Prostate gland (tissue), 2 donors: ENCODE data around the gene NTNG1. TPM values are rescaled to one million over a fixed set of nuclear protein-coding genes. Genes with fewer than 3 reads are reported as not detected.

ENCODE experiments used
- DNase-seq: peaks from one replicate; pipeline ENCODE4 v3.0.0-alpha.2; 2019; ENCODE audit warnings: low spot score
- H3K27ac ChIP-seq, 2 donors: fragments of 200-600 bp; sonication (generic); 2 replicates each; pipeline ENCODE4 v1.5.1; 2017 to 2019
- H3K27me3 ChIP-seq: fragments of 200-600 bp; sonication (generic); replicated peaks from 2 replicates; pipeline ENCODE4 v1.5.1; 2019; ENCODE audit not compliant: insufficient read depth
- H3K36me3 ChIP-seq, 2 donors: fragments of 200-600 bp; sonication (generic); 1 replicate in 1 of 2; 2 replicates in 1 of 2; pipeline versions ENCODE4 v1.5.1 to v1.8.1; 2017 to 2019
- H3K4me1 ChIP-seq: fragments of 200-600 bp; sonication (generic); replicated peaks from 2 replicates; pipeline ENCODE4 v1.5.1; 2019
- H3K4me3 ChIP-seq, 2 donors: fragments of 200-600 bp; sonication (generic); 2 replicates each; pipeline ENCODE4 v1.5.1; 2017 to 2019
- H3K9me3 ChIP-seq: fragments of 200-600 bp; sonication (generic); 2 replicates; pipeline ENCODE4 v1.5.1; 2017
- POLR2A ChIP-seq: fragments of 450-650 bp; IDR thresholded peaks from one replicate; pipeline ENCODE4 v1.6.1; 2016; ENCODE audit warnings: antibody characterized with exemption, mild to moderate bottlenecking
- POLR2AphosphoS5 ChIP-seq: sonication (generic); formaldehyde crosslinking; IDR thresholded peaks from one replicate; pipeline ENCODE4 v1.6.1; 2017; ENCODE audit warnings: antibody characterized with exemption
- WGBS: methylation state at CpG from one replicate; pipeline ENCODE4 v1.1.5; 2018; 5-methylcytosine and 5-hydroxymethylcytosine counted together
- intact Hi-C: fragments of 100-400 bp; cut with DNase I; formaldehyde crosslinking; loops from one replicate; pipeline ENCODE4 v1.14.2; 2022
- total RNA-seq, 2 donors: library from RNA; depleted of rRNA; stranded (reverse); fragments of >200 nt; gene quantifications; one replicate each; pipeline ENCODE4 v1.1.0, GENCODE V29; 2016
- TF ChIP-seq, protein P1 (sequence below), 4 experiments: fragments of 200-600 bp in 2 of 4; fragments of 450-650 bp in 2 of 4; sonication (generic) in 2 of 4; IDR thresholded peaks; 1 replicate in 3 of 4; 2 replicates in 1 of 4; pipeline ENCODE4 v1.5.1; 2016 to 2019; ENCODE audit warnings: antibody characterized with exemption in 4 of 4, mild to moderate bottlenecking in 2 of 4, moderate library complexity in 2 of 4

The NTNG1 gene
- total RNA-seq, 2 donors from 2014 or later: 2.6 to 5.1 TPM

DNA sequence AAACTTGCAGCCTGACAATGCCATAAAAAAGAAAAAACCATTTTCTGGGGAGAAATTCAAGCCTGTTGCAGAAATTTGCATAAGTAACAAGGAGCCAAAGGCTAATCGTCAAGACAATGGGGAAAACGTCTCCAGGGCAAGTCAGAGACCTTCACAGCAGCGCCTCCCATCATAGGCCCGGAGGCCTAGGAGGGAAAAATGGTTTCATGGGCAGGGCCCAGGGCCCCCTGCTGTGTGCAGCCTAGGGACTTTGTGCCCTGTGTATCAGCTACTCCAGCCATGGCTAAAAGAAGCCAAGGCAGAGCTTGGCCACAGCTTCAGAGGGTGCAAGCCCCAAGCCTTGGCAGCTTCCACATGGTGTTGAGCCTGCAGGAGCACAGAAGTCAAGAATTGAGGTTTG lies 369.5 kb downstream of the NTNG1 start:
- WGBS: 84% methylated on average over 4 of the region's 4 CpGs
- H3K4me1 ChIP-seq: no peaks in the 10 kb centered on the region
- H3K27ac ChIP-seq: no peak overlapping the region
- intact Hi-C loops: no loop called here
- H3K9me3 ChIP-seq: no peaks in the 10 kb centered on the region
- TF ChIP-seq, protein P1, sequence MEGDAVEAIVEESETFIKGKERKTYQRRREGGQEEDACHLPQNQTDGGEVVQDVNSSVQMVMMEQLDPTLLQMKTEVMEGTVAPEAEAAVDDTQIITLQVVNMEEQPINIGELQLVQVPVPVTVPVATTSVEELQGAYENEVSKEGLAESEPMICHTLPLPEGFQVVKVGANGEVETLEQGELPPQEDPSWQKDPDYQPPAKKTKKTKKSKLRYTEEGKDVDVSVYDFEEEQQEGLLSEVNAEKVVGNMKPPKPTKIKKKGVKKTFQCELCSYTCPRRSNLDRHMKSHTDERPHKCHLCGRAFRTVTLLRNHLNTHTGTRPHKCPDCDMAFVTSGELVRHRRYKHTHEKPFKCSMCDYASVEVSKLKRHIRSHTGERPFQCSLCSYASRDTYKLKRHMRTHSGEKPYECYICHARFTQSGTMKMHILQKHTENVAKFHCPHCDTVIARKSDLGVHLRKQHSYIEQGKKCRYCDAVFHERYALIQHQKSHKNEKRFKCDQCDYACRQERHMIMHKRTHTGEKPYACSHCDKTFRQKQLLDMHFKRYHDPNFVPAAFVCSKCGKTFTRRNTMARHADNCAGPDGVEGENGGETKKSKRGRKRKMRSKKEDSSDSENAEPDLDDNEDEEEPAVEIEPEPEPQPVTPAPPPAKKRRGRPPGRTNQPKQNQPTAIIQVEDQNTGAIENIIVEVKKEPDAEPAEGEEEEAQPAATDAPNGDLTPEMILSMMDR (IDR thresholded peaks at IDR 0.05): no peak
- no peak for TF ChIP-seq POLR2A
- TF ChIP-seq POLR2AphosphoS5: no peak
- no peak for DNase-seq
- H3K27me3 ChIP-seq: no peaks in the 10 kb centered on the region
- no peak overlapping the region for H3K4me3 ChIP-seq
- H3K36me3 ChIP-seq: no peaks in the 10 kb centered on the region

DNA sequence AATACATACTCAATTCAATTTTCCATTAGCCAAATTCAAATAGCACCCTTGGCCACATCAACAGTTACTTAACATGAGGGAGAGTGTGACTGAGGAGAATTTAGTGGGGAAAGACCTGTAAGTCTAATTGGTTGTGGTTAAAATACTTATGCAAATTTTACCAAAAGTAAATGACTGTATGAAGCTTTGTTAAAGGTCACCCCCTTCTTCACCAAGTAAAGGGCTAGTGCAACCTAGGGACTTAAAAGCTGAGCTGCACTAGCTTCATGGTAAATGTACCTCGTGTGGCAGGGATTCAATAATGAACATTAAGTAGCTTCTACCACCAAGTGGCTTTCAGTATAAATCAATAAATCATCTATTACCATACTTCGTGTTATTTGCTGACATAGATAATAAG lies 372.0 kb downstream of the NTNG1 start:
- Histone ChIP-seq H3K27ac (no peak overlapping the region), H3K4me1 (no peaks in the 10 kb centered on the region), H3K9me3 (no peaks in the 10 kb centered on the region), H3K4me3 (no peak overlapping the region), H3K36me3 (no peaks in the 10 kb centered on the region), H3K27me3 (no peaks in the 10 kb centered on the region)
- no peak for DNase-seq
- TF ChIP-seq POLR2A (no peak), POLR2AphosphoS5 (no peak)
- TF ChIP-seq, protein P1 (IDR thresholded peaks at IDR 0.05): no peak
- intact Hi-C loops: no loop called here
- 65% methylated on average over 2 of the region's 2 CpGs for WGBS

DNA sequence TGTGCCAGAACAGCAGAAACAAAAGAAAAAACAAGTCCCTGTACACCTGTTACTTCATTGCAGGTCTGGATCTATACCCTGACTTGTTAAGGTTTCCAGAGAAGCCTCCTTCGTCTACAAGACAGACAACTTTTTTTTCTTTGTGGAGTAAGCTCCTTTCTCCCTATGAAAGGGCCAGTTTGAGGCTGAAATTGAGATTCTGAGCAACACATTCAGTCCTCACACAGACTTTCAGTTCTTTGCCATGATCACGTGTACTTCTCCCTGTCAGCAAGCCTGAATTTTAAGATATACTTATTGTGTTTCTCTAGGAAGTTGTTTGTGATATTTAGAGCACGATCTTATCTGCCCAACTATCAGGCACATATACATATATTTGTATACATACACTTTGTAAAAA lies 374.0 kb downstream of the NTNG1 start:
- intact Hi-C loops: no loop called here
- no peak for TF ChIP-seq POLR2AphosphoS5
- TF ChIP-seq, protein P1 (IDR thresholded peaks at IDR 0.05): no peak
- TF ChIP-seq POLR2A: no peak
- H3K9me3 ChIP-seq: no peaks in the 10 kb centered on the region
- WGBS: 73% methylated on average over 3 of the region's 3 CpGs
- no peaks in the 10 kb centered on the region for H3K36me3 ChIP-seq
- no peak overlapping the region for H3K27ac ChIP-seq
- no peak for DNase-seq
- H3K4me1 ChIP-seq: no peaks in the 10 kb centered on the region
- no peak overlapping the region for H3K4me3 ChIP-seq
- H3K27me3 ChIP-seq: no peaks in the 10 kb centered on the region

DNA sequence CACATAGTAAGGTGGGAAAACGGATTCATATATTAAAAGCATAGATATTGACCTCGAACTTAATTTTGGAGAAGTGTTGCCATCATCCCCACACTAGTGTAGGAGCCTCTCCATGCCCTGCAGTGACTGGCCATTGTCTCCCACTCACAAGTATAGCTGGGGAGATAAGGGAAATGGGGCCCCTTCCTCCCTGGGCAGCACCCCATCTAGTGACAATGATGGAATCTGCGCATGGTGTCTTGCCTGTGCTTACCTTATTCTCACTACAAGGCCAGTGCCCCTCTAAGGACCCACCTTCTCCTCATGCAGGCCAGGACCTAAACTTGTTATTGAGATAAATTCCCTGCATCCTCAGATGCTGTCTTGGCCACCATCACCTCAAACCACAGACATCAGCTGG lies 374.9 kb downstream of the NTNG1 start:
- H3K27ac ChIP-seq: no peak overlapping the region
- H3K4me1 ChIP-seq: no peaks in the 10 kb centered on the region
- no peak for DNase-seq
- H3K36me3 ChIP-seq: no peaks in the 10 kb centered on the region
- no peak overlapping the region for H3K4me3 ChIP-seq
- intact Hi-C loops: no loop called here
- H3K27me3 ChIP-seq: no peaks in the 10 kb centered on the region
- no peaks in the 10 kb centered on the region for H3K9me3 ChIP-seq
- WGBS: 90% methylated on average over 3 of the region's 3 CpGs
- TF ChIP-seq POLR2A (no peak), POLR2AphosphoS5 (no peak)
- TF ChIP-seq, protein P1 (IDR thresholded peaks at IDR 0.05): no peak

DNA sequence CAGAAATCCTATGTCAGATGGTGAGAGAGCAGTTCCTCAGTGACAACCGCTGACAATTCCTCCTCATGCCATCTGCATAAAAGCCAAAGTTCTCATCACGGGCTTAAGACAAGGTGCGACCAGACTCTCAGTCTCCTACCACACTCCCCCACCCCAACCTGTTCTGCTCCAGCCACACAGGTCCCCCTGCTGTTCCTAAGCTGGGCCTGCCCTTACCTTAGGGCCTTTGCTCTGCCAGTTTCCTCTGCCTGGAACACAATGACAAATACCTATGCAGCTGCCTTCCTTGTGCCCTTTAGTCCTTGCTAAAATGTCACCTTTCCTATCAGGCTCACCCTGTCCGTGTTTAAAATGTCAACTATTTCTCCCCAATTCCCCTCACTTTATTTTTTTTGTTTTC lies 382.2 kb downstream of the NTNG1 start:
- no peak overlapping the region for H3K27ac ChIP-seq
- intact Hi-C loops: no loop called here
- TF ChIP-seq POLR2AphosphoS5: no peak
- TF ChIP-seq, protein P1 (IDR thresholded peaks at IDR 0.05): no peak
- H3K9me3 ChIP-seq: no peaks in the 10 kb centered on the region
- no peak for DNase-seq
- WGBS: 69% methylated on average over 4 of the region's 4 CpGs
- no peaks in the 10 kb centered on the region for H3K4me1 ChIP-seq
- H3K27me3 ChIP-seq: no peaks in the 10 kb centered on the region
- H3K36me3 ChIP-seq: no peaks in the 10 kb centered on the region
- H3K4me3 ChIP-seq: no peak overlapping the region
